Ectodermal cell (in vitro differentiated cells): ENCODE data around the gene FGD6.
"Not testable (repeated sequence)": the region's sequence is repeated elsewhere in the genome, so short reads cannot be mapped to it uniquely, and the experiment has no call there.

ENCODE experiments used
- H3K27ac ChIP-seq: 2 replicates; pipeline ENCODE4 v1.7.0; 2013; ENCODE audit warnings: mild to moderate bottlenecking, low read depth, low read length; ENCODE audit not compliant: insufficient read depth, poor library complexity, severe bottlenecking
- H3K27me3 ChIP-seq: 2 replicates; pipeline ENCODE4 v1.7.0; 2013; ENCODE audit warnings: mild to moderate bottlenecking, low read length; ENCODE audit not compliant: insufficient read depth, control insufficient read depth, poor library complexity, severe bottlenecking
- H3K36me3 ChIP-seq: one replicate; pipeline ENCODE4 v1.7.0; 2013; ENCODE audit warnings: low read length; ENCODE audit not compliant: control insufficient read depth, insufficient read depth
- H3K4me1 ChIP-seq: one replicate; pipeline ENCODE4 v1.7.0; 2013; ENCODE audit warnings: low read length; ENCODE audit not compliant: control insufficient read depth, insufficient read depth
- H3K4me3 ChIP-seq: 2 replicates; pipeline ENCODE4 v1.7.0; 2013; ENCODE audit warnings: low read depth, low read length, control low read depth; ENCODE audit not compliant: insufficient read depth
- H3K9me3 ChIP-seq: 2 replicates; pipeline ENCODE4 v1.7.0; 2013; ENCODE audit warnings: mild to moderate bottlenecking, low read length, moderate library complexity; ENCODE audit not compliant: control insufficient read depth
- WGBS, 2 experiments: methylation state at CpG; one replicate each; pipeline ENCODE4 v1.1.7; 2013; ENCODE audit warnings: missing lambda C conversion rate in 2 of 2; 5-methylcytosine and 5-hydroxymethylcytosine counted together

Gene FGD6

DNA sequence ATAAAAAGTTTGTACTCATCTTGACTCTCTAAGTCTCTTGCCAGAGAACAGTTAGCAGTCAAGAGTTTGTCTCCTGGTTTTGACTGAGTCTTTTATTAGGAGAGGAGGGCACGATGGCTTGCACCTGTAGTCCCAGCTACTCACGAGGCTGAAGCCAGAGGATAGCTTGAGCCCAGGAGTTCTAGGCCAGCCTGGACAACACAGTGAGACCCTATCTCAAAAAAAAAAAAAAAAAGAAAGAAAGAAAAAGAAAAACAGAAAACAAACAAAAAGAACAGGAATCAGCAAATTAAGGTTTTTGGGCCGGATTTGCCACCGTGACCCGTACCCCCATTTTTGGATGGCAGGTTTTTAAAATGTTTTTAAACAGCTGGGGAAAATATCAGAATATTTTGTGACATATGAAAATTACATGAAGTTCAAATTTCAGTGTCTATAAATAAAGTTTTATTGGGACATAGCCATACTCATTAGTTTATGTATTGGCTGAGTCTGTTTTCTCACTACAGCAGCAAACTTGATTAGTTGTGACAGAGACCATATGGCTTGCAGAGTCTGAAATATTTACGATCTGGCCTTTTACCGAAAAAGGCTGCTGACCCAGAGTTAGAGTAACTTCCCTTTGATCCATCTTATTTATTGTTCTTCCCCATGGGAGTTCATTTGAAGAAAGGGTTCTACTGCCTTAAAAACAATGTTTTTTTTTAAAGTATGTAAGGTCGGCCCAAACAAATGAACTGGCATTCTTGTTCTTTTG, 31.5 kb upstream of the FGD6 start:
- Histone ChIP-seq H3K9me3 (no peaks in the 10 kb centered on the region), H3K4me1 (no peaks in the 10 kb centered on the region), H3K4me3 (no peak overlapping the region), H3K27ac (no peak overlapping the region), H3K27me3 (no peaks in the 10 kb centered on the region), H3K36me3 (peaks cover under 1% of the 10 kb centered on the region)
- 64 to 68% methylated on average over 8 of the region's 8 CpGs for WGBS, 2 experiments

DNA sequence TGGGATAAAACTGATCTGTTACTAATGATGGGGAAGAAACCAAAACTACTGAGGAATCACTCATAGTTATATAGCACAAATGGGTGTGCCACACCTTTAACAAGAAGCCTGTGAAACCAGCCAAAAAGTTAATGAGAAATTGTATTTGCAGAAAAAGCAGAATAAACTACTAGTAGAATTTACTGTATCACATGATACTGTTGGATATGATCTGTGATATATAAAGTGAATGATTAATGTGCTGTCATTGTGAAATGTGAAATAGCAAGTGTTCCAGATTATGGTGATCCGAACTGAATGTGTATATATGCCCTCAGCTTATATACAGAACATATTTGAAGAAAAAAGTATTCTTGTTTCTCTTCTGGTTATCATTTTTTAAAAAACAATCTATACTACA, 30.8 kb upstream of the FGD6 start:
- Histone ChIP-seq H3K36me3 (no peaks in the 10 kb centered on the region), H3K4me3 (no peak overlapping the region), H3K4me1 (no peaks in the 10 kb centered on the region), H3K9me3 (no peaks in the 10 kb centered on the region), H3K27ac (no peak overlapping the region), H3K27me3 (no peaks in the 10 kb centered on the region)
- 100% methylated on average over 1 of the region's 1 CpG; no CpG with 5 or more reads in 1 of the 2 experiments for WGBS, 2 experiments

DNA sequence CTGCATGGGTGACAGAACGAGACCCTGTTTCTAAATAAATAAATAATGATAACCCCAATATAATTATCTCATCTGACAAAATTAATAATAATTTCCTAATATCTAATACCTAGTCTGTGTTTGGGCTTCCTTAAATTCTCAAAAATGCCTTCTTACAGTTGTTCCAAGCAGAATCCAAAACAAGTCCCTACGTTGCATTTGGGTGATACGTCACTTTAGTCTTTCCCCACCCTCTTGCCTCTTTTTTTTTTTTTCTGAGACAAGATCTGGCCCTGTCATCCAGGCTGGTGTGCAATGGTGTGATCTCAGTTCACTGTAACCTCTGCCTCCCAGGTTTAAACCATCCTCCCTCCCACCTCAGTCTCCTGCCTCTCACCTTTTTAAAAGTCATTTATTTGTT, 27.1 kb upstream of the FGD6 start:
- WGBS, 2 experiments, result 91 to 98% methylated on average over 2 to 3 of the region's 3 CpGs
- Histone ChIP-seq H3K4me1 (no peaks in the 10 kb centered on the region), H3K27me3 (no peaks in the 10 kb centered on the region), H3K36me3 (no peaks in the 10 kb centered on the region), H3K9me3 (no peaks in the 10 kb centered on the region), H3K4me3 (no peak overlapping the region), H3K27ac (no peak overlapping the region)

DNA sequence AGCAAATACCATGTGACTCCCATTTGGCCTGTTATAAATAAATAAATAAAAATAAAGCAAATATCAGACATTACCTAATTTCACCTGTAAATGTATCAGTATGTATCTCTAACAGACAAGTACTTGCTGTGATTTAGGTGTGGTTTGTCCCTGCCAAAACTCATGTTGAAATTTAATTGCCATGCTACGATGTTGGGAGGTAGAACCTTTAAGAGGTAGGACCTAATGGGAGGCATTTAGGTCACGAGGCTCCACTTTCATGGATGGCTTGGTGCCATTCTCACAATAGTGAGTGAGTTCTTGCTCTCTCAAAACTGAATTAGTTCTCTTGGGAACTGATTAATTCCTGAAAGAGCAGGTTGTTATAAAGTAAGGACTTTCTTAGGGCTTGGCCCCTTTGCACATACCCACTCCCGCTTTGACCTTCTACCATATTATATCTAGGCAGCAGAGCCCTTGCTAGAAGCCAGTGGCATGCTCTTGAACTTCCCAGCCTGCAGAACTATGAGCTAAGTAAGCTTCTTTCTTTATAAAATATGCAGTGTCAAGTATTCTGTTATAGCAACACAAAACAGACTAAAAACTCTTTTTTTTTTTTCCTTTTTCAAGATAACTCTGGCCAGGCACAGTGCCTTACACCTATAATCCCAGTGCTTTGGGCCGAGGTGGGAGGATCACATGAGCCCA, 26.4 kb upstream of the FGD6 start:
- Histone ChIP-seq H3K4me3 (no peak overlapping the region), H3K27me3 (no peaks in the 10 kb centered on the region), H3K9me3 (no peaks in the 10 kb centered on the region), H3K4me1 (no peaks in the 10 kb centered on the region), H3K27ac (no peak overlapping the region), H3K36me3 (no peaks in the 10 kb centered on the region)
- WGBS, 2 experiments, result 91% methylated on average over 4 of the region's 4 CpGs

DNA sequence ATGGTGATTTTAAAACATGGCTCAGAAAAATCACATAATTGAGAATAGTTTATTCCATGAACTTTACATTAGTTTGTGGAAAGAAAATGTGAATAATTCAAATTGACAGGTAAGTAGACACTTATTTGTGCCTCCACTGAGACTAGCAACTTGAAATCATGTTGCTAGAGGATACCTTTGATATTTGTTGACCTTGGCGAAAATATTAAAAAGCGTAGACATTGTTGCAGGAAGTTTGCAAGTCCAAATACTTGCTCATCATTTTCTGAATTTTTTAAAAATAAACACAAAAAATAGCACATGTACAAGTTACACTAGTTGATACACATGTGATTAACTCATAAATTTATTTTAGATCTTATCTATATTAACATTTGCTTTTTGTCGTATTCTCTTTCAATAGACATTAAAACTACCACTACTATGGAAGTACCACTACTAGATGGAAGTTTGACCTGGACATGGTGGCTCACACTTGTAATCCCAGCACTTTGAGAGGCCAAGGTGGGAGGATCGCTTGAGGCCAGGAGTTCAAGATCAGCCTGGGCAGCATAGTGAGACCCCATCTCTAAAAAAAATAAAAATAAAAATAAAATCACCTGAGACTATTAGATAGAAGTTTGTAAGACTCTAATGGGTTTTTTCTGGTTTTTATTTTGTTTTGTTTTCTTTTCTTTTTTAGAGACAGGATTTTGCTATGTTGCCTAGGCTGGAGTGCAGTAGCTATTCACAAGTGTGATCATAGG, 24.7 kb upstream of the FGD6 start:
- Histone ChIP-seq H3K27ac (no peak overlapping the region), H3K4me1 (no peaks in the 10 kb centered on the region), H3K4me3 (no peak overlapping the region), H3K9me3 (no peaks in the 10 kb centered on the region), H3K36me3 (no peaks in the 10 kb centered on the region), H3K27me3 (no peaks in the 10 kb centered on the region)
- WGBS, 2 experiments, result 98 to 99% methylated on average over 4 of the region's 4 CpGs

DNA sequence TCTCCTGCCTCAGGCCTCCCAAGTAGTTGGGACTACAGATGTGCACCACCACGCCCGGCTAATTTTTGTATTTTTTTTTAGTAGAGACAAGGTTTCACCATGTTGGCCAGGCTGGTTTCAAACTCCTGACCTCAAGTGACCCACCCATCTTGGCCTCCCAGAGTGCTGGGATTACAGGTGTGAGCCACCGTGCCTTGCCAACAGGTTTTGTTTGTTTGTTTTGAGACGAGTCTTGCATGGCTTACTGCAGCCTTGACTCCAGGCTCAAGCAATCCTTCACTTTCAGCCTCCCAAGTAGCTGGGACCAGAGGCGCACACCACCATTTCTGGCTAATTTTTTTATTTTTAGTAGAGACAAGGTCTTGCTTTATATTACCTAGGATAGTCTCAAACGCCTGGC, 23.9 kb upstream of the FGD6 start:
- not testable (repeated sequence) for H3K4me1 ChIP-seq, H3K27me3 ChIP-seq, H3K27ac ChIP-seq, H3K36me3 ChIP-seq, H3K9me3 ChIP-seq, H3K4me3 ChIP-seq
- 94 to 96% methylated on average over 6 of the region's 6 CpGs for WGBS, 2 experiments

DNA sequence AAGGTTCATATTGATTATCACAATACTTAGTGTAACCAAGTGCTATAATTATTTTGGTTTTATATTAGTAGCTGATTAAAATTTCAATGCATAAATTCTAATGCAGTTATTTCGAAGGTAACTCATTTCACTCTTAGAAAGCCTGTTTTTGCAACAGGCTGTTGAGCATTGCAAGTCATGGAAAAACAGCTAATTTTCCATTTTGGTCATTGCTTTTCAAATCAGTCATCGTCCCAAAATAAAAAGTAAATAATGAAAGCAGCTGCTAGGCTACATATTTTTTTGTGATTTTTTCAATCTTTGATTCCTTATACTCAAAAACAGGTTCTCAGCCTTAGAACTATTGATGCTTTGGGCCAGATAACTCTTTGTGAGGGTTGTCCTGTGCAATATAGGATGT, 23.3 kb upstream of the FGD6 start:
- 100% methylated on average over 2 of the region's 2 CpGs for WGBS, 2 experiments
- Histone ChIP-seq H3K9me3 (no peaks in the 10 kb centered on the region), H3K27ac (no peak overlapping the region), H3K4me1 (no peaks in the 10 kb centered on the region), H3K36me3 (no peaks in the 10 kb centered on the region), H3K4me3 (no peak overlapping the region), H3K27me3 (no peaks in the 10 kb centered on the region)

DNA sequence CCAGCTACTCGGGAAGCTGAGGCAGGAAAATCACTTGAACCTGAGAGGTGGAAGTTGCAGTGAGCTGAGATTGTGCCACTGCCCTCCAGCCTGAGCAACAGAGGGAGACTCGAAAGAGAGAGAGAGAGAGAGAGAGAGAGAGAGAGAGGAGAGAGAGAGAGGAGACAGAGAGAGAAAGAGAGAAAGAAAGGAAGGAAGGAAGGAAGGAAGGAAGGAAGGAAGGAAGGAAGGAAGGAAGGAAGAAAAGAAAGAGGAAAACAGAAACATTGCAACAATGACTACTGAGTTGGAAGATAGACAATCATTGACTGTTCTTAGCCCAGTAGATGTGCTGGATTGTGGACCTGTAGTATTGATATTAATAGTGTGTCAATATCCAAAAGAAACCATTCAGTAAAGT, 22.6 kb upstream of the FGD6 start:
- not testable (repeated sequence) for H3K27ac ChIP-seq, H3K36me3 ChIP-seq, H3K4me3 ChIP-seq, H3K4me1 ChIP-seq, H3K9me3 ChIP-seq, H3K27me3 ChIP-seq
- 85 to 98% methylated on average over 2 of the region's 2 CpGs for WGBS, 2 experiments

DNA sequence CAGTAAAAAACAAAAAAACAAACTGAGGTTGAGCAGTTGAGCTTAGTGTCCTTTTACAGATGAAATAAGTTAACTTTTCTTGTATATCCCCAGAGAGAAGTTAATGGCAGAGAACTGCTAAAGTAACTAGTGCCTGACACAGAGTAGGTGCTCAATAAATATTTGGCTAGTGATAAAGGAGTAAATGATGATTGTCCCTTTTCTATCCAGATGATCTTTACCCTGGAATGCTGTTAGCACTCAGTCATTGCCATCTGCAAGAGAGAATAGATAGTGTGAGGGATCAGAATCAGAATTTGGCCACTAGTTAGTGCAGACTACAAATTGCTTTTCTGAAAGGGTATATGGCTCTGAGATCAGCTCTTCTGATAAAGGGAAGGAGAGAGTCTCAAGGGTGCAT, 21.9 kb upstream of the FGD6 start:
- H3K27me3 ChIP-seq, result no peaks in the 10 kb centered on the region
- H3K9me3 ChIP-seq, result no peaks in the 10 kb centered on the region
- H3K27ac ChIP-seq, result no peak overlapping the region
- H3K4me1 ChIP-seq, result no peaks in the 10 kb centered on the region
- peaks cover 4% of the 10 kb centered on the region for H3K36me3 ChIP-seq
- no peak overlapping the region for H3K4me3 ChIP-seq

DNA sequence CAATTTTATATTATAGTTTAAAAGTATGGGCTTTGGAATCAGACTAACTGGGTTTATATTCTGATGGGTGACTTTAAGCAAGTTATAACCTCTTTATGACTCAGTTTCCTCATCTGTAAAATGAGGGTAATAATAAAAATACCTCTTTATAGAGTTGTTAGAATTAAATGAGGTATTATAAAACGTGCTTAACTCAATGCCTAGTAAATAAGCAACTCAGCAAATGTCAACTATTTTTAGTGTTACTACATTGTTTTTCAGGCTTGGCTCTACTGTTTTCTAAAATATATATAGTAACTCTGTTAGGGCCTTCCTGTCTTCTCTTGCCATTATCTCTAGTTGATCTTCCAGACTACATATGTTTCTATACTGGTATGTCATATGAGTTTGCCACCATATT, 20.9 kb upstream of the FGD6 start:
- no peak overlapping the region for H3K4me3 ChIP-seq
- H3K36me3 ChIP-seq, result peaks cover 6% of the 10 kb centered on the region
- H3K9me3 ChIP-seq, result no peaks in the 10 kb centered on the region
- H3K27me3 ChIP-seq, result no peaks in the 10 kb centered on the region
- H3K4me1 ChIP-seq, result no peaks in the 10 kb centered on the region
- no CpG with 5 or more reads among the region's 1 CpG for WGBS, 2 experiments
- no peak overlapping the region for H3K27ac ChIP-seq
